GM10266 (cell line): ENCODE data around the gene SLK.

Experiments
- DNase-seq: peaks from one replicate; pipeline ENCODE4 v3.0.0; 2012; ENCODE audit errors: extremely low spot score
- TF ChIP-seq, protein P1 (sequence below): IDR thresholded peaks from 2 replicates; pipeline ENCODE4 v1.5.1; 2012; ENCODE audit warnings: mild to moderate bottlenecking, low read depth; ENCODE audit not compliant: control insufficient read depth, insufficient read depth; ENCODE audit errors: missing control alignments

SLK gene

DNA sequence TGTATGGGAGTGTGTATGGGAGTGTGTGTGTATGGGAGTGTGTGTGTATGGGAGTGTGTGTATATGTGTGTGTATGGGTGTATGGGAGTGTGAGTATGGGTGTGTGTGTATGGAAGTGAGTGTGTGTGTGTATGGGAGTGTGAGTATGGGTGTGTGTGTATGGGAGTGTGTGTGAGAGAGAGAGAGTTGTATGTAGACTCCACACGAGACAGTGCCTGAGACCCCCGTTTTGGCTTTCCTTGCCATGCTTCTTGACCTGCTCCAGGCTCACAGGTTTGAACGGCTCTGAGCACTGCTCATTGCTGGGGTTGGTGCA, 69.1 kb downstream of the SLK start:
- TF ChIP-seq, protein P1, sequence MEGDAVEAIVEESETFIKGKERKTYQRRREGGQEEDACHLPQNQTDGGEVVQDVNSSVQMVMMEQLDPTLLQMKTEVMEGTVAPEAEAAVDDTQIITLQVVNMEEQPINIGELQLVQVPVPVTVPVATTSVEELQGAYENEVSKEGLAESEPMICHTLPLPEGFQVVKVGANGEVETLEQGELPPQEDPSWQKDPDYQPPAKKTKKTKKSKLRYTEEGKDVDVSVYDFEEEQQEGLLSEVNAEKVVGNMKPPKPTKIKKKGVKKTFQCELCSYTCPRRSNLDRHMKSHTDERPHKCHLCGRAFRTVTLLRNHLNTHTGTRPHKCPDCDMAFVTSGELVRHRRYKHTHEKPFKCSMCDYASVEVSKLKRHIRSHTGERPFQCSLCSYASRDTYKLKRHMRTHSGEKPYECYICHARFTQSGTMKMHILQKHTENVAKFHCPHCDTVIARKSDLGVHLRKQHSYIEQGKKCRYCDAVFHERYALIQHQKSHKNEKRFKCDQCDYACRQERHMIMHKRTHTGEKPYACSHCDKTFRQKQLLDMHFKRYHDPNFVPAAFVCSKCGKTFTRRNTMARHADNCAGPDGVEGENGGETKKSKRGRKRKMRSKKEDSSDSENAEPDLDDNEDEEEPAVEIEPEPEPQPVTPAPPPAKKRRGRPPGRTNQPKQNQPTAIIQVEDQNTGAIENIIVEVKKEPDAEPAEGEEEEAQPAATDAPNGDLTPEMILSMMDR, result no peak
- no peak for DNase-seq

DNA sequence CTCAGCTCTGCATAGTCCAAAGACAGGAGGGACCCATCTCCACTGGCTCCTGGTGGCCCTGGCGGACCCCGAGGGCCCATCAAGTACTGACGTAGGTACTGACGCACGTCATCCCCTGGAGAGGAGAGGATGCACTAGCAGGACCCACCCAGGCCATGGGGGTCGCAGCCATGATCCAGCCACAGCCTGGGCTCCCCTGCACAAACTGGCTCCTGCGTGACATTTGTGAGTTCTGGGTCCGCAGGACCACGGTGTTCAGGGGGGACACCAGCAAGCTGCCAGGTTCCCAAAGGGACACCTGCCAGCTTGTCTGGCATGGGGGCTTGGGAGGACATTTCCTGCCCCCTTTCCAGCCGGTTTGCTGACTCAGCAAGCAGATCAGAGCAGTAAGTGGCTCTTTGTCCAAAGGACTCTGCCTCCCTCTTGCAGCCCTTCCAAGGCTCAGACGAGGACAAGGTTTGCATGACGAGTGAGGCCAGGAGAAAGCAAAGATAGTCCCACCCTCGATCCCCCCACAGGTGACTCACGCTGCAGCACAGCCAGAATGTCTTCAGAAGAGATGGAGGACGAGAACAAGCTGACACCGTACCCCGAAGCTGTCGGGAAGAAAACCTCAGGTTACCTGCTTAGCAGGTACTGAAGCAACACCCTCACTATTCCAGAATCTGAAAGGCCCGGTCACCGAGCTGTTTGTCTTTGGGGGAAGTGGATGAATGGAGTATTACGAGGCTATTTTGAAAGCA, 69.7 kb downstream of the SLK start:
- DNase-seq, result peak; percentile 2
- TF ChIP-seq, protein P1, result no peak

DNA sequence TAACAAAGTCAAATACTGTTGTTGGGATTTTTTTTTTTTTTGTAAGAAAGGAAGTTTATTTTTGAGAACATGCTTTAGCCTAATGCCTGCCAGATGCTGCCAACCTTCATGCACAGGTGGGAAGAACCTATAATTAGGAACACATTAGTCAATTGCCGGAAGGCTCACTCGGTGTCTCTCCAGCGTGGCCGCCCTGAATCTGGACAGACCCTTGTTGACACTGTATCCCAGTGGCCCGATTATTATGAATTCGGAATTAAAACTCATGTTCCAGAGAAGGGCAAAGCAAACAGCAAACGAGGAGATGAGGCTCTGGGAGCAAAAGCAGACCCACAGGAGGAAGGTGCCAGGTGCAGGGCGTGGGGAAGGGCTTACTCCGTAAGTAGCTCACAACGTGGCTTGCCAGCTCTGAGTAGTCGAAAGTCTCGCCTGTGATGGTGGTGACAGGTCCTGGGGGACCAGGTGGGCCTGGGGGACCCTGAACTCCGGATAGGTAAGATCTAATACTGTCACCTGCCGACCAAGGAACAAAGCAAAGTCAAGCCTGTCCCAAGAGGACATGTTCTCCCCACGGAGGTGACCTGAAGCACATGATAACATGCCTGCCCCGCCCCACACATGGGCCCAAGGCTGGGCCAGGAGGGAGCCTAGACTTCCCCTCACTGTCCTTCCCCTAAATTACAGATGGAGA, 70.5 kb downstream of the SLK start:
- TF ChIP-seq, protein P1, result no peak
- DNase-seq, result peak; percentile 1

DNA sequence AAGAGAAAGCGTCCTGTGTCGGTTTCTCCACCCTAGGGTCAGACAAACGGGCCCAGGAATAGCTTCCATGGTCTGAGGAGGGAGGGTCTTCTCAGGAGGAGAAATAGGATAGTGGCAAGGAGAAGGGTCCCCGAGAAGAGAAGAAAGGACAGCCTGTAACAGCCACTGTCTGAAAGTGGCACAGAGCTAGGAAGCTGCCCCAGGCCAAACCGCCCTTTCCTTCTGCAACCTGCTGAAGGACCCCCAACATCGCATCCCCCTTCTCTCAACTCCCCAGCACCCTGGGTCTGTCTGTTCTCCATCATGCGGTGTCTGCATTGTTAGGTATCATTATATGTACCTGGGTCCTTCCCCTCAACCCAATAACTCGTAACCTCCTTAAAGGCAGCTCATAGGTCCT, 71.6 kb downstream of the SLK start:
- TF ChIP-seq, protein P1, result no peak
- no peak for DNase-seq

DNA sequence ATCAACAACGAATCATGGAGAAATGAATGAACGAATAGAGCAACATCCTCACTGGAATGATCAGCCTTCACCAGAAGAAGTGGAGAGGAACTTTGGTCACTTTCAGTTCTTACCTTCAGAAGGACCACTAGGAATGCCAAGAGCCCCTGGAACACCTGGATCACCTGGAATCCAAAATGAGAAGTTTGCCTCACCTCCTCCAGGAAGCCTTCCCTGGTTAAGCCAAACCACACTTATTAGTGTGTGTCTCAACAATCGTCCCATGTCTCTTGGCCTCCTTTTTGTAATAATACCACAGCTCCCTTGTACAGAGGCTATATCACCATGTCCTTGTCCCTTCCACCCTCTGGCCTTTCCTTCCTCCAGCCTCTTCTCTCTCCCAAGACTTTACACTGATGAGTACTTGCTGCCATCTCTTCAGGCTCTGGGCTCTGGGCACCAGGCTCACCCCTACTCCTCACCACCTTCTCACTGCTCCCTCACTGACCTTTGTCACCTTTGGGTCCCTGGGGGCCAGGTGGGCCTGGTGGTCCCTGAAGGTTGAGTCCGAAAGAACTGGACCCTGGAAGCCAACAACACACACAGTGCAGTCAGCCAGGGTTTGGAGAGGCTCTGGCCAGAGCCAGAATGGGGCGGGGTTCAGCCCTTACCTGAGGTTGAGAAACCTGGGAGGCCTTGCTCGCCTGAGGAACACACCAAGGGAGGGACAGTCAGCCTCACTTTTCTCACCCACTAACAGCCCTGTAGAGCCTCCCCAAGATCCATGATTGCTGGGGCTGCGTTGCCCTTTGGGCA, 72.2 kb downstream of the SLK start:
- no peak for DNase-seq
- TF ChIP-seq, protein P1, result no peak

DNA sequence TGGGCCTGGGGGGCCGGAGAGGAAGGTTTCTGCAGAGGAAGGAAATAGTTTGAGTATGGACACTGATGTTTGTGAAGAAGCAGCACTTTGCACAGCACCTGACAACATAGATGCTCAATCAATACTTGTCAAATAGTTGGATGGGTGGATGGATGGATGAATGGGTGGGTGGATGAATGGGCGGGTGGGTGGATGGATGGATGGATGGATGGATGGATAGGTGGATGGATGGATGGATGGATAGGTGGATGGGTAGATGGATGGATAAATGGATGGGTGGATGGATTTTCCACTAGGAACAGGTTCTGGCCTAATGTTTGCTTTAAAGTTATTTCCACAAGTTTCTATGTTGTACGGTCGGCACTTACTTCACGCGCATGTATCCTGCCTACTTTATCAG, 73.4 kb downstream of the SLK start:
- TF ChIP-seq, protein P1, result no peak
- DNase-seq, result no peak
